ENCODE measurements around the gene GPER1. TPM values are rescaled to one million over a fixed set of nuclear protein-coding genes. Genes with fewer than 3 reads are reported as not detected.

The GPER1 gene
- total RNA-seq, 2 experiments from 2014 or later = 0.08 TPM; not detected in 1

DNA sequence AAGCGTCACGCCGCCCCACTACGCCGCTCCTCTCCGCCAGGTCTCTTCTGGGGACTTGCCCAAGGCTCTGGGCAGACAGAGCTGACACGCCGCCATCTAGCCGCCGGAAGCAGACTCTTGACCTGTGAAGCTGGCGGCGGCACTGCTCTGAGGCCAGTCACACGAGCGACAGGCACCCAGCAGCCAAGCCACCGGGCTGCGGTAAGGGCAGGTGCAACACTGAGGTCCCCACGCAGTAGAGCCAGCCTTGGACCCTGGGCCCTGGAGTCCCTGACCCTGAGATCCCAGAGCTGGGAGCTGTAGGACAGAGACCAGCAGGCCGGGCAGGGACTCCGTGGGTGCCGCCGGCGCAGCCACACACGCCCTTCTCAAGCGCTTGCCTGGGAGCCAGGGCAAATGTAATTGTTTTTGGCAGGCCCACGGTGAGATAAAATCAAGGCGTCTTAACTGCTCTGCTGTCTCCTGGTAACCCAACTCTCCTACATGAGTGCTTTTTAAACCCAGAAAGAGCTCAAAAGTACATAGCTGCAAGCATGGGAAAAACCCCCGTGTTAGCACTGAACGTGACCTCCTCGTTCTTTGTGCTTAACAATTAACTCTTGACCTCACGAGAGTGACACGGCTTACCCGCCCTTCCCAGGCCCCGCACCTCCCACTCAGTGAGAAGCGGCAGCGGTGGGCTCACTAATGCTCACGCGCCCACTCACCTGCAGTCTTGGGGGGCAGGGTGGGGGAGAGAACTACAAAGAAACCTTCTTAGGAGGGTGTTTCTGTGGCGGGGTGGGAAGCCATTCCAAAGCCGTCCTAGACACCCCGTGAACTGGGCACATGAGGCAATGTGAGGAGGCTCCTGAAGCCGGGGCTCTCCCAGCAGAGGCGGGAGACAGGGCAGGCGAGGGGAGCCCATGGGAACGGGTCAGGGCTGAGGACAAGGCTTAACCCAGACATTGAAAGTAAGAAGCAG, 8.5 kb downstream of the GPER1 start:
- peaks cover 3% of the 10 kb centered on the region for H3K36me3 Mint-ChIP-seq (ENCODE audit: low read depth)
- H3K27me3 Mint-ChIP-seq = no peaks in the 10 kb centered on the region
- DNase-seq = no peak
- no peak overlapping the region for H3K27ac Mint-ChIP-seq
- H3K9me3 Mint-ChIP-seq = peaks cover 2% of the 10 kb centered on the region
- POLR2A ChIA-PET = no interaction called here
- CTCF ChIA-PET = no interaction called here
- H3K4me3 Mint-ChIP-seq = no peak overlapping the region
- H3K4me1 Mint-ChIP-seq = peaks cover 3% of the 10 kb centered on the region

- Mint-ChIP-seq H3K27me3 (no peaks in the 10 kb centered on the region), H3K9me3 (peaks cover 2% of the 10 kb centered on the region), H3K4me1 (peaks cover 3% of the 10 kb centered on the region), H3K4me3 (no peak overlapping the region), H3K27ac (no peak overlapping the region), H3K36me3 (ENCODE audit: low read depth) (peaks cover 3% of the 10 kb centered on the region)
- DNase-seq = no peak
- ChIA-PET POLR2A (no interaction called here), CTCF (no interaction called here)
Observed at GRCh38 chr7:1097120-1097504, 9.2 kb downstream of the GPER1 start.

GRCh38 chr7:1098243-1099153, 10.6 kb downstream of the GPER1 start:
- CTCF ChIA-PET = no interaction called here
- H3K4me3 Mint-ChIP-seq = no peak overlapping the region
- H3K4me1 Mint-ChIP-seq = peaks cover 10% of the 10 kb centered on the region

GRCh38 chr7:1099154-1099542, 11.2 kb downstream of the GPER1 start:
- Mint-ChIP-seq H3K27me3 (no peaks in the 10 kb centered on the region), H3K9me3 (peaks cover 2% of the 10 kb centered on the region), H3K4me3 (no peak overlapping the region), H3K36me3 (ENCODE audit: low read depth) (peaks cover 3% of the 10 kb centered on the region), H3K4me1 (peaks cover 13% of the 10 kb centered on the region), H3K27ac (no peak overlapping the region)
- DNase-seq = no peak
- ChIA-PET CTCF (interaction anchor here (0.8 to 1.5 kb wide), 4 partner anchors 9 to 106 kb away, joined by 3 read pairs; partner anchors contain the start of gene GPER1), POLR2A (interaction anchor here (0.7 kb wide), 1 partner anchor 514 kb away, joined by 4 read pairs; no protein-coding TSS in a partner anchor)

More at GRCh38 chr7:1098243-1099153, 10.6 kb downstream of the GPER1 start:
- Mint-ChIP-seq H3K9me3 (peaks cover 2% of the 10 kb centered on the region), H3K27me3 (no peaks in the 10 kb centered on the region), H3K27ac (no peak overlapping the region), H3K36me3 (ENCODE audit: low read depth) (peaks cover 3% of the 10 kb centered on the region)
- POLR2A ChIA-PET = no interaction called here
- no peak for DNase-seq

GRCh38 chr7:1099637-1100036, 11.7 kb downstream of the GPER1 start:
- peaks cover 2% of the 10 kb centered on the region for H3K9me3 Mint-ChIP-seq
- peaks cover 15% of the 10 kb centered on the region for H3K4me1 Mint-ChIP-seq
- ChIA-PET POLR2A (interaction anchor here (0.7 kb wide), 1 partner anchor 514 kb away, joined by 4 read pairs; no protein-coding TSS in a partner anchor), CTCF (interaction anchor here (0.8 to 1.5 kb wide), 4 partner anchors 9 to 107 kb away, joined by 3 read pairs; partner anchors contain the start of gene GPER1)
- no peak for DNase-seq
- H3K27me3 Mint-ChIP-seq = no peaks in the 10 kb centered on the region
- no peak overlapping the region for H3K27ac Mint-ChIP-seq
- peaks cover 3% of the 10 kb centered on the region for H3K36me3 Mint-ChIP-seq (ENCODE audit: low read depth)
- no peak overlapping the region for H3K4me3 Mint-ChIP-seq

- ChIA-PET POLR2A (no interaction called here), CTCF (interaction anchor here (0.6 to 1.5 kb wide), 3 partner anchors 10 to 382 kb away, joined by 3 to 4 read pairs (median 3); no protein-coding TSS in a partner anchor)
- Mint-ChIP-seq H3K27me3 (no peaks in the 10 kb centered on the region), H3K4me3 (no peak overlapping the region), H3K27ac (no peak overlapping the region), H3K4me1 (peaks cover 22% of the 10 kb centered on the region), H3K36me3 (ENCODE audit: low read depth) (peaks cover 3% of the 10 kb centered on the region), H3K9me3 (peaks cover 2% of the 10 kb centered on the region)
- no peak for DNase-seq
Observed at GRCh38 chr7:1100386-1100785, 12.5 kb downstream of the GPER1 start.

DNA sequence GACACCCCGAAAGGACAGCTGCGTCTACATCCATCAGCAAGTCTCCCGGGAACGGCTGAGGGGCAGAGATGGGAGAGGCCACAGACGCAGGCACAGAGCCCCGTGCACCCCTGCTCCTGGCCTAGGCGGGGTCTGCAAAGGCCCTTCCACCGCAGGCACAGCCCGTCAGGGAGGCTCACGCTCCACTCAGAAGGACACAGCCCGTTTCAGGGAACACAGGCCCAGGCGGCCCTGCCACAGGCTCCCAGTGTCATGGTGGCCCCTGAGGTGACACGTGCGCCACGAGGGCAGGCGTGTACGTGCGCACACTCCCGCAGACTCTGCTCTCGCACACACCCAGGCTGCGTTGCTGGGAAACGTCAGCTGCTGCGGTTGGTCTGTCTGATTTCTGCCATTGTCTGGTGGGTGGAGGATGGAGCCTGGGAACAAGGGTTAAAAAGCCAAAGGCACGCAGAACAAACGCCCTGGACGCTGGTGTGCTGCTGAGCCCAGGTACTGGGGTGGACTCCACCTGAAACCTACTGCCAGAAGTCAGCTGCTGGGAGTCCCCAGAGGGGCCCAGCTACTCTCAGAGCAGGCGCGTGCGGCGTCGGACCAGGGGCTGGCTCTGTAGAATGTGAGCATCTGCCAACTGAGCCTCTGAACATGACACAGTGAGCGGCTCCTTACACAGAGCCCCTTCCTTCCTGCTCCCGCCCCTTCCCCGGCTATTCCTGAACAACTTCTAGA, 13.1 kb downstream of the GPER1 start:
- POLR2A ChIA-PET = no interaction called here
- Mint-ChIP-seq H3K9me3 (peaks cover 2% of the 10 kb centered on the region), H3K4me3 (no peak overlapping the region), H3K27ac (no peak overlapping the region), H3K4me1 (peaks cover 22% of the 10 kb centered on the region), H3K36me3 (ENCODE audit: low read depth) (peaks cover 3% of the 10 kb centered on the region), H3K27me3 (no peaks in the 10 kb centered on the region)
- DNase-seq = no peak
- CTCF ChIA-PET = interaction anchor here (0.6 to 2.1 kb wide), 4 partner anchors 10 to 383 kb away, joined by 3 to 7 read pairs (median 4); no protein-coding TSS in a partner anchor

DNA sequence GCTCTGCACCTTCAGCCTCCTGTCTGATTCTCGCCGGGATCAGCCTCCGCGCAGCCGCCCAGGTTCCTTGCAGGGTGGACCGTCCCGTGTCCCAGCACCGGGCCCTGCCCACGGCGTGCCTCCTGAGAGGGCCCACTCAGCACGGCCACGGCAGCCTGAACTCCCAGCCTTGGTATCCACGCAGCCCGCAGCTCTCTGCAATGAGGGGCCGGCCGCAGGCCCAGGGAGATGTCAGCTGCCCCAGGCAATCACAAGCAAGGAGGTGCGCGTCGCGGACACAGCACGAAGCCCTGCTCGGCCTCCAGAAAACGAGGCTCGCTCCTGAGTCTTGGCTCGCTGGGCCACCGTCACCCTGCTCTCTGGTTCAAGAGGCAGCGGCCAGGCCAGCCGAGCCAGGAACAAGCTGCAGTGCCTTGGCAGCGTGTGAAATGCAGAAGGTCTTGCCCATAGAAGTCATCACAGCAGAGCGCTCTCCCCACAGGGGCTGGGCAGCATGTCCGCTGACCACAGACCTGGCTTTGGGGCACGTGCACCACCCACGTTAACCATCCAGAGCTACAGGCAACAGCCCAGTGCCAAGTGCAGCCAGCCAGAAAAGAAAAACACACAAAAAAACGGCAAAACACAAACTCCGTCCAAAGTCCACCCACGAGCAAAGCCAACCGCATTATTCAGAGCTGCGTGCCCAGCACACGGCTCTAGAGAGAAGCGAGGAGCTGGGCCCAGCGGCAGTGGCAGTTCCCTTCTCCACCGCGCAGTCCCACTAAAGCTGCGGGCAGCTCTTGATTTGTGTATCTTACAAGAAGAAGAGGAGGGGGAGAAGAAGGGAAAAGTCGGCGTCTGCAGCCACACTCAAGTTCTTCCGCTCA, 13.9 kb downstream of the GPER1 start:
- H3K4me3 Mint-ChIP-seq = no peak overlapping the region
- H3K4me1 Mint-ChIP-seq = peaks cover 22% of the 10 kb centered on the region
- ChIA-PET CTCF (interaction anchor here (0.9 to 2.1 kb wide), 6 partner anchors 8 to 109 kb away, joined by 3 to 10 read pairs (median 4); no protein-coding TSS in a partner anchor), POLR2A (no interaction called here)
- peaks cover 3% of the 10 kb centered on the region for H3K36me3 Mint-ChIP-seq (ENCODE audit: low read depth)
- peaks cover 2% of the 10 kb centered on the region for H3K9me3 Mint-ChIP-seq
- H3K27ac Mint-ChIP-seq = no peak overlapping the region
- no peaks in the 10 kb centered on the region for H3K27me3 Mint-ChIP-seq
- DNase-seq = no peak

DNA sequence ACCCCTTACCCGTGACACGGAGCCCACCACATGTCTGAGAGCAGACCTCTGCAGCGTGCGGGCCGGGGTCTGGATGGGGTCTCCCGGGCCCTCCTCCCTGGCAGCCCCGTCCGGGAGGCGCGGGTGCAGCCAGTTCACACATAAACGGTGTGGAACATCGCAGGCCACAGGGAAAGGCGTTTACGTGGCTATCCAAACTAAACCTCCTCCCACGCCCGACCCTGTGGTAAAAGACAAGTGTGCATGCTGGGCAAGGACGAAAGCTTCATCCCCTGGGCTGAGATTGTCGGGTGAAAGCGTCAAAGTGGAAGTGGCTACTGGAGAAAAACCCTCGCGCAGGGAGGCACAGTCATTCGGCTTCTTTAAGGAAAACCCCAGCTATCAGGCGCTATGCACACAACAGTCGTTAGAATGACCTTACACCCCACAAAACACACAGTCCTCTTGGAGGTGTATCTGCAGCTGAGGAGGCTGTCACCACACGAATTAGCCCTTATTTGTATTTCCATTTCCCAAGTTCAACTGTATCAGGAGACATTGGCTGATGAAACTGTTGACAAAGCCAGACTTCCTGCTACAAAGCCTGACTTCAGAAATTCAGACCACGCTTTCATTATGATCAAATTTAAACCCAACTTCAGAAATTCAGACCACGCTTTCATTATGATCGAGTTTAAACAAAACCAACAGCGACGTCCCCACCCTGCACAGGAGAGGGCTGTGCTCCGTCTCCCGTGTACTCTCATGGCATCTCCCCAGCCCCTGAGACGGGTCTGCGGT, 15.3 kb downstream of the GPER1 start:
- Mint-ChIP-seq H3K27me3 (no peaks in the 10 kb centered on the region), H3K9me3 (peaks cover under 1% of the 10 kb centered on the region), H3K4me3 (peak overlapping the region; percentile 6), H3K4me1 (peaks cover 22% of the 10 kb centered on the region), H3K27ac (peak overlapping the region; percentile 74), H3K36me3 (ENCODE audit: low read depth) (peaks cover 1% of the 10 kb centered on the region)
- no peak for DNase-seq
- POLR2A ChIA-PET = no interaction called here
- CTCF ChIA-PET = interaction anchor here (1.0 to 2.1 kb wide), 7 partner anchors 9 to 110 kb away, joined by 3 to 10 read pairs (median 4); a partner anchor contains a TSS

- H3K36me3 Mint-ChIP-seq (ENCODE audit: low read depth) = no peaks in the 10 kb centered on the region
- no peak overlapping the region for H3K4me3 Mint-ChIP-seq
- CTCF ChIA-PET = interaction anchor here (0.6 to 2.1 kb wide), 8 partner anchors 11 to 111 kb away, joined by 3 to 10 read pairs (median 4); a partner anchor contains a TSS
- DNase-seq = no peak
- peaks cover 22% of the 10 kb centered on the region for H3K4me1 Mint-ChIP-seq
- H3K27me3 Mint-ChIP-seq = no peaks in the 10 kb centered on the region
- no peaks in the 10 kb centered on the region for H3K9me3 Mint-ChIP-seq
- POLR2A ChIA-PET = interaction anchor here (0.5 kb wide), 1 partner anchor 12 kb away, joined by 3 read pairs; no protein-coding TSS in a partner anchor
- H3K27ac Mint-ChIP-seq = peak overlapping the region; percentile 74
Observed at GRCh38 chr7:1103789-1104515, 16.0 kb downstream of the GPER1 start.

Data from activated CD4-positive, alpha-beta T cell treated with anti-CD3 and anti-CD28 coated beads, Interleukin-2, amount 10 ng/mL, durations not matched to agents 7 days and 5 days (primary cell).